Esophagus (tissue), 2 donors: ENCODE data around the gene STARD9. TPM values are rescaled to one million over a fixed set of nuclear protein-coding genes. Genes with fewer than 3 reads are reported as not detected.

ENCODE experiments used
- H3K27ac ChIP-seq, 2 donors: one replicate each; pipeline ENCODE4 v1.5.1; 2013; ENCODE audit warnings: low read depth in 2 of 2, mild to moderate bottlenecking in 2 of 2, inconsistent platforms in 1 of 2, low read length in 1 of 2, moderate library complexity in 1 of 2
- H3K27me3 ChIP-seq, 2 donors: one replicate each; pipeline ENCODE4 v1.6.1; 2013; ENCODE audit warnings: low read length in 2 of 2, control low read depth in 1 of 2, mild to moderate bottlenecking in 1 of 2; ENCODE audit not compliant: insufficient read depth in 2 of 2, control insufficient read depth in 1 of 2
- H3K36me3 ChIP-seq, 2 donors: one replicate each; pipeline ENCODE4 v1.6.1; 2013; ENCODE audit warnings: low read length in 1 of 2; ENCODE audit not compliant: control insufficient read depth in 2 of 2, insufficient read depth in 2 of 2
- H3K4me1 ChIP-seq, 2 donors: one replicate each; pipeline ENCODE4 v1.6.1; 2013; ENCODE audit warnings: low read length in 1 of 2; ENCODE audit not compliant: control insufficient read depth in 2 of 2, insufficient read depth in 2 of 2
- H3K4me3 ChIP-seq, 2 donors: one replicate each; pipeline ENCODE4 v1.5.1; 2013; ENCODE audit warnings: low read length in 2 of 2, mild to moderate bottlenecking in 2 of 2, low read depth in 1 of 2, moderate library complexity in 1 of 2
- H3K9me3 ChIP-seq, 2 donors: one replicate each; pipeline ENCODE4 v1.6.1; 2013; ENCODE audit warnings: mild to moderate bottlenecking in 2 of 2, low read depth in 1 of 2, low read length in 1 of 2, moderate library complexity in 1 of 2; ENCODE audit not compliant: control insufficient read depth in 2 of 2, insufficient read depth in 1 of 2
- WGBS, 2 donors: extraction: QIAGEN DNeasy Blood & Tissue Kit; methylation state at CpG; one replicate each; pipeline ENCODE4 v1.1.7; 2013; 5-methylcytosine and 5-hydroxymethylcytosine counted together
- polyA plus RNA-seq, 2 donors: library from polyadenylated mRNA; stranded (reverse); fragments of 200-250 nt; gene quantifications; one replicate each; pipeline ENCODE4 v1.2.3, GENCODE V29; 2013
- donor health status: healthy with polysubstance abuse.
- donor health status: Bipolar disorder and iron deficiency.

Gene STARD9
- polyA plus RNA-seq, 2 donors, result 2.2 to 5.7 TPM

DNA sequence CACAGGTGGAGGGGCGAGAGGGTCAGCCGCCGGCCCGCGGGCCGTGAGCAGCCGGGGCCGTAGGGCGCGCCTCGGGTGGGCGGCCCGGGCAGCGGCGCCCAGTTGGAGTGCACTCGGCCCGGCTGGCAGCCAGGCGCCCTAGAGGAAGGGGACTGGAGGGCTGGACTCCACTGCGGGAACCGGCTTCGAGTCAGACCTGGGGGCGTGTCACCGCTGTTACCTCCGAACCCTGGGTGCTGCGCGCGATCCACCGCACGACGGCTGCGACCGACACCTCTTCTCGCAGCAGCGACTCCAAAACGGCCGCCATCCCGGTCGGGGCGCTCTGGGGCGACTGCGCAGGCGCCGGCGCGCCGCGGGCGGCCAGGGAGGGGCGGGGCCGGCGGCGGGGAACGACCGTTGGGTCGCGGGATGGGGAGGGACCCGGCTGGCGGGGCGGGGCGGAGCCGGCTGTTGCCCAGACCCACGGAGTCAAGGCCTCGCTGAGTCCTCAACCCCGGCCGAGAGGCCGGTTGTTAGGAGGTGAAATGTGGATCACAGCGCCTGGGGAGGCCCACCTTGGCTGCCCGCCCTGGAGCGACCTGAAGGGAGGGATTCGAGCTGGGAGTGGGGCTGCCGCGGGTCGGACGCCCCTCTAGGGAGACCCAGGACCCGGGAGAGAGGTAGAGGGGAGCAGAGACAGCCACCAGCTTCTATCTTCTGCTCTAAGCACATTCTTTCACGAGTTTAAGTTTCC lies 161.6 kb downstream of the STARD9 start, which contains the start of gene CDAN1:
Gene CDAN1, minus strand, starts transcription at position 336 of the 736 bp plus-strand sequence. Its CDS starts 26 bp downstream, at position 310.
- Histone ChIP-seq H3K4me3 (peak within 1 kb of the TSS; percentile 82), H3K27ac (peak within 1 kb of the TSS; percentile 81 to 95), H3K27me3 (no peaks in the 10 kb centered on the region), H3K4me1 (peaks cover 0 to 5% of the 10 kb centered on the region in 2 donors), H3K9me3 (no peaks in the 10 kb centered on the region), H3K36me3 (peaks cover 3 to 15% of the 10 kb centered on the region in 2 donors)
- WGBS, 2 donors, result 0% methylated on average over 62 to 76 of the region's 76 CpGs

DNA sequence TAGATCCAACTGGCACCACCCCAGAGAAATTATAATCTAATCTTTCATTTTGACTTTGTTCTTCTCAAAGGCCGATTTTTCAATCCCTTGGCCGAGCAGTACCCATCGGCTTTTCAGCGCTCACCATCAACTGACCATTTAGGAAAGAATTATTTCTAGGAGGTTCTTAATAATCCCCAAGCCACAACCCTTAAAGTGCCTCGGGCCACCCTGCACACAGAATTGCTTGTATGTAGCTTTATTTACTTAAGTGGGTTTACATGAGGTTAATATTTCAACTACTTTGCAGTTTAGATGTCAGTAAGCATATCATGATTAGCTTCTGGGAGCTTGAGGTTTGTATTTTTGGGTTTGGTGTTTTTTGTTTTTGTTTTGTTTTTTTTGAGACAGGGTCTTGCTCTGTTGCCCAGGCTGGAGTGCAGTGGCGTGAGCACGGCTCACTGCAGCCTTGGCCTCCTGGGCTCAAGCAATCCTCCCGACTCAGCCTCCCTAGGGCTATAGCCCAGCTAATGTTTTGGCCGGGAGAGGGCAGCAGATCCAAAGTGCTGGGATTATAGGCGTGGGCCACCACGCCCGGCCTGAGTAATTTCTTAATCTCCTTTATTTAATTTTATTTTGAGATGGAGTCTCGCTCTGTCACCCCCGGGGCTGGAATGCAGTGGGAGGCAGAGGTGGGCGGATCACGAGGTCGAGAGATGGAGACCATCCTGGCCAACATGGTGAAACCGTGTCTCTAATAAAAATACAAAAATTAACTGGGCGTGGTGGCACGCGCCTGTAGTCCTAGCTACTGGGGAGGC lies 162.3 kb downstream of the STARD9 start:
- 70 to 72% methylated on average over 21 of the region's 21 CpGs for WGBS, 2 donors
- H3K4me3 ChIP-seq, result peak overlapping the region; percentile 52 to 82

DNA sequence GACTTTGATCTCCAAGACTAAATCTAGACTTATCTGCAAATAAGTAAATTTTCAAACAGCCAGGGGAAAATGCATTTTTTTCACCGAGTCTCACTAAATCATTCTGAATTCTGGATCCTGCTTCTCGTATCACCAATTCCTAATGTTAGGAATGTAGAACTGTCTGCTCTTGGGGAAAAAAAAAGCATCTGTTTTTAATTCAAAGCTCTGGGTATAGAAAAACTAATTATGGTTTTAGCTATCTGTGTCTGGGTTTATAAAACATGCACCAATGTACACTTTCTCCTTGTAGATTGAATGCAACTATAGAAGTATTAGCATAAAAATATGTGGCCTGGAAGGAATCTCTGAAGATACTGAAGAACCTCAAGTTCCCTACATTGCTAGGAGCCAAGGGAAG lies 166.3 kb downstream of the STARD9 start:
- H3K27ac ChIP-seq, result no peak overlapping the region
- no peak overlapping the region for H3K4me3 ChIP-seq
- H3K27me3 ChIP-seq, result no peaks in the 10 kb centered on the region
- H3K4me1 ChIP-seq, result no peaks in the 10 kb centered on the region
- WGBS, 2 donors, result 88 to 90% methylated on average over 2 of the region's 2 CpGs
- H3K9me3 ChIP-seq, result no peaks in the 10 kb centered on the region
- H3K36me3 ChIP-seq, result peaks cover 0 to 3% of the 10 kb centered on the region in 2 donors

More for the DNA sequence above, 162.3 kb downstream of the STARD9 start:
- peak overlapping the region; percentile 81 to 95 for H3K27ac ChIP-seq
- peaks cover 0 to 5% of the 10 kb centered on the region in 2 donors for H3K4me1 ChIP-seq
- H3K9me3 ChIP-seq, result no peaks in the 10 kb centered on the region
- H3K27me3 ChIP-seq, result no peaks in the 10 kb centered on the region
- peaks cover 3 to 11% of the 10 kb centered on the region in 2 donors for H3K36me3 ChIP-seq

DNA sequence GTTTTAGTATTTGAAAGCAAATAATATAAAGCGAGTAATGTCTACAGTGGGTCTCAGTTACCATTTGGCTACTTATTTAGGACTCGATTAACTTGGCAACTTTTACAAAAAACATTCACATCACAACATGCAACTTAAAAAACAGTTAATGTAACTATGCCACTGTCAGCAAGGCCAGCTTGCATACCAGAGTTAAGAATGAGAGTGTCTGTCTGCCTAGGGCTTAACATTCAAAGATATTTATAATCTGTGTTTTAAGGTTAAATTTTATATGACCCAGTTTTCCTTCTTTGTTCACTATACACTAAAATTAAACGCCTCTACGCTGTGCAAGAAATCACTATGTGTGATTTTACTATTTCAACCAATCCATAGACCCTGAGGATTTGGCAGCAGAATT lies 166.7 kb downstream of the STARD9 start:
- H3K4me3 ChIP-seq, result no peak overlapping the region
- H3K4me1 ChIP-seq, result no peaks in the 10 kb centered on the region
- 90 to 94% methylated on average over 4 of the region's 4 CpGs for WGBS, 2 donors
- H3K9me3 ChIP-seq, result no peaks in the 10 kb centered on the region
- no peak overlapping the region for H3K27ac ChIP-seq
- H3K36me3 ChIP-seq, result peaks cover 0 to 3% of the 10 kb centered on the region in 2 donors
- H3K27me3 ChIP-seq, result no peaks in the 10 kb centered on the region

DNA sequence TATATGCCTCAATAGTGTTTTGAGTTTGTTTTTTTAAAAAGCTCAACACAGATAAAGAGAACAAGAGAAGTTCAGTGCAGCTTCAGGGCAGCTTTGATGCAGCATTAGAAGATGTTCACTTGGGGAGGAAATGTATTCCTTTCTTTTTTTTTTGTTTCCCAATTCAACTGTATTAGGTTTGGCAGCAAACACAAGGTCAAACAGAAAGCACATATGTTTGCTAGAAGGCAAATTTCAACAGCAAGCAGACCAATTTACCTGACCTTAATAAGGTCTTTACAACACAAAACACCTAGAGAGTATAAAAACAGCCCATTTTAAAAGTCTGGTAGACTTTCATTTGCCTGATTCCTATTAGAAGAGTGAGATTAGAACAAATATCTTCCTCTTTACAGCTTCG lies 168.8 kb downstream of the STARD9 start:
- Histone ChIP-seq H3K9me3 (no peaks in the 10 kb centered on the region), H3K4me3 (no peak overlapping the region)
- 83 to 97% methylated on average over 1 of the region's 1 CpG for WGBS, 2 donors

DNA sequence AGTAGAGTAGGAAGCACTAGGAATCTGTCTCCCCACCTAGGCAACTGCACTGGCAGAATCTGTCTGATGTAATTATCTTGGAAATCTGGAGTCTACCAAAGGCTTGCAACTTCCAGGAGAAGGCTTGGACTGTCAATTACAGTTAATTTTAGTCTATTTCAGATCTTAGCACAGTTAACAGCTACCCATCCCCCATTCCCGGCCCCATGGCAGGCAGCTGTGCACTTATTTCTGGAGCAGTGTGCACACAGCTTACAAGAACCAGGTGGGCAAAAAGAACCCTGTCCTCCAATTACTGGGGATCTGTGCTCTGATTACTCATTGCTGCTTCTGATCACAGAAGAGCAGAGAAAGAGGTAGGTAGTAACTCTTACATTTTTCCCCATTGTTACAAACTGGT lies 173.9 kb downstream of the STARD9 start:
- no peak overlapping the region for H3K27ac ChIP-seq
- 91 to 93% methylated on average over 1 of the region's 1 CpG for WGBS, 2 donors
- peaks cover 0 to 3% of the 10 kb centered on the region in 2 donors for H3K36me3 ChIP-seq

More for the DNA sequence above, 168.8 kb downstream of the STARD9 start:
- no peaks in the 10 kb centered on the region for H3K4me1 ChIP-seq
- H3K27ac ChIP-seq, result no peak overlapping the region
- H3K36me3 ChIP-seq, result peaks cover 0 to 3% of the 10 kb centered on the region in 2 donors
- no peaks in the 10 kb centered on the region for H3K27me3 ChIP-seq

DNA sequence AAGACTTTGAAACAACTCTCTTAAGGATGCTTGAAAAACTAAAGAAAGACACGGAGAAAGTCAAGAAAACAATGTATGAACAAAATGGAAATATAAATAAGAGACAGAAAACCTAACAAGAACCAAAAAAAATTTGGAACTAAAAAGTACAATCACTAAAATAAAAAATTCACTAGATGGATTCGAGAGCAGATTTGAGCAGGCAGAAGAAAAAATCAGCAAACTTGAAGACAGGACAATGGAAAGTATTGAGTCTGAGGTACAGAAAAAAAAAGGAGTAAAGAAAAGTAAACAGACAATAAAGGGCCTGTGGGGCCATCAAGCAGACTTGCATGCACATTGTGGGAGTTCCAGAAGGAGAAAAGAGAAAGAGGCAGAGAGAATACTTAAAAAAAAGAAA lies 174.9 kb downstream of the STARD9 start:
- H3K4me3 ChIP-seq, result no peak overlapping the region
- H3K4me1 ChIP-seq, result no peaks in the 10 kb centered on the region
- no peaks in the 10 kb centered on the region for H3K9me3 ChIP-seq
- H3K27me3 ChIP-seq, result no peaks in the 10 kb centered on the region
- no peak overlapping the region for H3K27ac ChIP-seq
- 93 to 96% methylated on average over 2 of the region's 2 CpGs for WGBS, 2 donors
- peaks cover 0 to 3% of the 10 kb centered on the region in 2 donors for H3K36me3 ChIP-seq

More for the DNA sequence above, 173.9 kb downstream of the STARD9 start:
- no peaks in the 10 kb centered on the region for H3K9me3 ChIP-seq
- no peaks in the 10 kb centered on the region for H3K4me1 ChIP-seq
- H3K4me3 ChIP-seq, result no peak overlapping the region
- no peaks in the 10 kb centered on the region for H3K27me3 ChIP-seq

DNA sequence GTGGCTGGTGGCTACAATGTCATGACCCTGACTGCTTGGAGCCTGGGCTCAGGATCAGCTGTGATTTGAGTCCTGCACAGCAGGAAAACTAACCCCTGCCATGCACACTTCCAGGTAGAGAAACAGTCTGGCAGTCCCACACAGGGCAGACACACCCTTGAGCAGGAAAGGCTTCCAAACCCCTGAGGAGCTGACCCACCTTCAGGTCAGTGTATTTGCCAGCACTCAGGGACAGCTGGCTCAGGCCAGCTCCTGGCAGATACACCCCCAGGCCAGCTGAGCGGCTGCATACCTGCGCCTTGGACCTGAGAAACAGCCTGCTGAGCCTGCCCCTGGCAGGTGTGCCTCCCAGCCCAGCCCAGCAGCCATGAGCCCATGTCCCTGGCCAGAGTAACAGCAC lies 183.7 kb downstream of the STARD9 start:
- H3K27me3 ChIP-seq, result no peaks in the 10 kb centered on the region
- H3K27ac ChIP-seq, result no peak overlapping the region
- 87 to 100% methylated on average over 2 of the region's 2 CpGs for WGBS, 2 donors
- peaks cover 3 to 5% of the 10 kb centered on the region in 2 donors for H3K4me1 ChIP-seq
- H3K4me3 ChIP-seq, result no peak overlapping the region
- H3K36me3 ChIP-seq, result no peaks in the 10 kb centered on the region
- no peaks in the 10 kb centered on the region for H3K9me3 ChIP-seq

DNA sequence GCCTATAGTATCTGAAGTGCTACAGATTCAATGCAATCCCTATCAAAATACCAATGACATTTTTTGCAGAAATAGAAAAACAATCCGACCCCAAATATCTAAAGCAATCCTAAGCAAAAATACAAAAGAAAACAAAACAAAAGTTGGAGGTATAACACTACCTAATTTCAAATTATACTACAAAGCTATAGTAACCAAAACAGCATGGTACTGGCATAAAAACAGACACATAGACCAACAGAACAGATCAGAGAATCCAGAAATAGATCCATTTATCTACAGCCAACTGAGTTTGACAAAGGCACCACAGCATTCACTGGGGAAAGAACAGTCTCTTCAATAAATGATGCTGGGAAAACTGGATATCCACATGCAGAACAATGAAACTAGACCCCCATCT lies 185.4 kb downstream of the STARD9 start:
- Histone ChIP-seq H3K4me3 (no peak overlapping the region), H3K9me3 (no peaks in the 10 kb centered on the region), H3K27me3 (no peaks in the 10 kb centered on the region), H3K27ac (no peak overlapping the region), H3K4me1 (peaks cover 3 to 5% of the 10 kb centered on the region in 2 donors), H3K36me3 (no peaks in the 10 kb centered on the region)
- 94 to 95% methylated on average over 1 of the region's 1 CpG for WGBS, 2 donors
